NCI-H2196 treated with DMSO at 0.1 percent for 48 hours (cell line): ENCODE data around the gene ANKRD2.
"Not testable (repeated sequence)": the region's sequence is repeated elsewhere in the genome, so short reads cannot be mapped to it uniquely, and the experiment has no call there.

Source experiments
- DNase-seq: peaks from one replicate; lab custom pipeline; 2025; ENCODE audit not compliant: unreplicated experiment; lab: John Stamatoyannopoulos, UW

The ANKRD2 gene

GRCh38 chr10:97571622-97572021 lies 957 bp upstream of the ANKRD2 start:
- DNase-seq = no peak

DNA sequence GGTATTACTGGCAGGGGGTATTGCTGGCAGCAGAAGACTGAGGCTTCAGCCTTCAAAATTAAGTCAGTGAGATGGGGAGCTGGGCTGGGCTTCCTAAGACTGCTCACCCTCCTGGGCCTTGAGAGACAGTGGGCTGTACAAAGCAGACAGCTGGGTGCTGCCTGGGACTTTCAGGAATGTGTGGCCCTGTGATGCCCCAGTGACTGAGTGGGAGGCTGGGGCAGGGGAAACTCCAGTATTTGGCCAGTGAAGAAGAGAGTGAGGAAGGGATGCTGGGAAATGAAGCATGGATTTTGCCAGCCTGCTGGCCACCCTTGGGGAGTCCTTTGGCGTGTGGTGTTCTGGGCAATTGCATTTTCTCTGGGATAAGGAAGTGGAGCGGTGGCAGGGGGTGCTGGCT lies 442 bp downstream of the ANKRD2 start:
- DNase-seq = no peak

GRCh38 chr10:97573672-97574071 lies 1.1 kb downstream of the ANKRD2 start:
- no peak for DNase-seq

GRCh38 chr10:97574374-97575126 lies 2.0 kb downstream of the ANKRD2 start:
- DNase-seq = peak; percentile 68

DNA sequence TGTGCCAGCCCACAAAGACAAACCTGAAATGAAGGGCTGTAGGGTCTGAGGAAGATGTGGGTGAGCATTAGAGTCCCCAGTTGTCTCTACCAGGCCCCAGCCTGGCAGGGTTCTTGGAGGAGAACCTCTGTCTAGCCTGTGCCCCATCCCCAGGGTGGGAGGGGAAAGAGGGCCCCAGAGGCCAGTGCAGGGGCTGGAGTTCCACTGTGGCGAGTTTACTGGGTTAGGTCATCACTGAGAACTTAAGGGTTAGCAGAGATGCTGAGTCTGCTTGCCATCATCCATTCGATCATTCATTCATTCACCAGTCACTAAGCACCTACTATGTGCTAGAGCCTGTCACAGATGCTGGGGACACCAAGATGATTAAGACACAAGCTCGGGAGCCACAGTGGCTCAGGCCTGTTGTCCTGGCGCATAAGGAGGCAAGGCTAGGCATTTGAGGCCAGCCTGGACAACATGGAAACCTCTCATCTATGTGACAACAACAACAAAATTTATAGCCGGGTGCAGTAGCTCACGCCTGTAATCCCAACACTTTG lies 2.6 kb downstream of the ANKRD2 start:
- DNase-seq = no peak

DNA sequence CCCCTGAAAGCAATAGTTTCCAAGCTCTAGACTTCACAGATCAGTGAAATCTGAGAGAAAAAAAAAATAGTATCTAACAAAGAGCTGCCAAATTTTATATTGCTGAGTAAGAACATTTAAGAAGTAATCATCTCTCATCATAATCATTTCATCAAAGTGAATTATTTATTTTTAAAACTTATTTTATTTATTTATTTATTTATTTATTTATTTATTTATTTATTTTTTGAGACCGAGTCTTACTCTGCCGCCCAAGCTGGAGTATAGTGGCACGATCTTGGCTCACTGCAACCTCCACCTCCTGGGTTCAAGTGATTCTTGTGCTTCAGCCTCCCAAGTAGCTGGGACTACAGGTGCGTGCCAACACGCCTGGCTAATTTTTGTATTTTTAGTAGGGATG lies 3.9 kb downstream of the ANKRD2 start:
- DNase-seq = not testable (repeated sequence)

- no peak for DNase-seq
Observed at GRCh38 chr10:97577701-97578100, 5.1 kb downstream of the ANKRD2 start.

DNA sequence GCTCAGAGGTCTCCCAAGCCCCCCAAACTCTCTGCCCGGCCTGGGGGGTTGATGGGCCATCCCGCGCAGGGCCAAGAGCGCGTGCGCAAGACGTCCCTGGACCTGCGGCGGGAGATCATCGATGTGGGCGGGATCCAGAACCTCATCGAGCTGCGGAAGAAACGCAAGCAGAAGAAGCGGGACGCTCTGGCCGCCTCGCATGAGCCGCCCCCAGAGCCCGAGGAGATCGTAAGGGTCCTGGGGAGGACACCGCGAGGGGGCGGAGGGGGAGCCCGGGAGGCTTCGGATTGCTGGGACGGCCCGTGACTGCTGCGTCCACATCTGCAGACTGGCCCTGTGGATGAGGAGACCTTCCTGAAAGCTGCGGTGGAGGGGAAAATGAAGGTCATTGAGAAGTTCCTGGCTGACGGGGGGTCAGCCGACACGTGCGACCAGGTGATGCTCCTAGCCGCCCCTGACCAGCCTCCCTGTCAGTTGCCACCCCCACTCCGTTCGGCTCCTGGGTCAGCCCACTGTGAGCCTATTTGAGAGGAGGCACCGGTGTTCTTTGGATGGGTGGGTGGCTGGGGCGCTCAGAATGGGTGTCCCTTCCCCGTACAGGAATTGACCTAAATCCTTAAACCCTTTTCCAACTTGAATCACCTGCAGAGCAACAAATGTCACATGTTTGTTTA lies 5.7 kb downstream of the ANKRD2 start:
- DNase-seq = no peak

- no peak for DNase-seq
Observed at GRCh38 chr10:97580421-97581367, 8.1 kb downstream of the ANKRD2 start.

DNA sequence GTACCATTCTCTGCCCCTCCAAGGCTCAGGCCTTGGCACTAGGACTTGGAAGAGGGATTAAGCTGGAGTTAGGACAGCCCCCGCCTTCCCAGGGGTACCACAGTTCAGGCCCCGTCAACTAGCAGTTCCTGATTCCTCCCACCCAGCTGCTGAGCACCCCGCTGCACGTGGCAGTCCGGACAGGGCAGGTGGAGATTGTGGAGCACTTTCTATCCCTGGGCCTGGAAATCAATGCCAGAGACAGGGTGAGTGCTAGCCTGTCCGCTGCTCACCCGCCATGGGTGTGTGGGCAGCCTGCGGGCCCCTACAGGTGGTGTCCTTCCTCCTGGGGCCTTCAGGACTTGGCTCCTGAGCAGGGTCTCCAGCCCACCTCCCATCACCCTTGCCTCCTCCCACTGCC lies 9.6 kb downstream of the ANKRD2 start:
- no peak for DNase-seq

DNA sequence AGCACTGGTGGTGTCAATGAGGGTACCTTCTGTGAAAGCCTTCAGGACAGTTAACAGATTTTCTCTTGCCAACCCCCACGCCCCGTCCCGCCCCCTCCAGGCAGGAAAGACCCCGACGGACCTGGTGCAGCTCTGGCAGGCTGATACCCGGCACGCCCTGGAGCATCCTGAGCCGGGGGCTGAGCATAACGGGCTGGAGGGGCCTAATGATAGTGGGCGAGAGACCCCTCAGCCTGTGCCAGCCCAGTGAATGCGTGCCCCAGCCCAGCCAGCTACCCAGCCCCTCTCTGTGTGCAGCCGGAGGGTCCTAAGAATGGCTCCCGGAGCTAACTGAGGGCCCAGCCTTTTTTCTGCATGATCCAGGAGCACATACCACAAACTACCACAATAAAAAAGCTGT lies 10.9 kb downstream of the ANKRD2 start:
- no peak for DNase-seq

DNA sequence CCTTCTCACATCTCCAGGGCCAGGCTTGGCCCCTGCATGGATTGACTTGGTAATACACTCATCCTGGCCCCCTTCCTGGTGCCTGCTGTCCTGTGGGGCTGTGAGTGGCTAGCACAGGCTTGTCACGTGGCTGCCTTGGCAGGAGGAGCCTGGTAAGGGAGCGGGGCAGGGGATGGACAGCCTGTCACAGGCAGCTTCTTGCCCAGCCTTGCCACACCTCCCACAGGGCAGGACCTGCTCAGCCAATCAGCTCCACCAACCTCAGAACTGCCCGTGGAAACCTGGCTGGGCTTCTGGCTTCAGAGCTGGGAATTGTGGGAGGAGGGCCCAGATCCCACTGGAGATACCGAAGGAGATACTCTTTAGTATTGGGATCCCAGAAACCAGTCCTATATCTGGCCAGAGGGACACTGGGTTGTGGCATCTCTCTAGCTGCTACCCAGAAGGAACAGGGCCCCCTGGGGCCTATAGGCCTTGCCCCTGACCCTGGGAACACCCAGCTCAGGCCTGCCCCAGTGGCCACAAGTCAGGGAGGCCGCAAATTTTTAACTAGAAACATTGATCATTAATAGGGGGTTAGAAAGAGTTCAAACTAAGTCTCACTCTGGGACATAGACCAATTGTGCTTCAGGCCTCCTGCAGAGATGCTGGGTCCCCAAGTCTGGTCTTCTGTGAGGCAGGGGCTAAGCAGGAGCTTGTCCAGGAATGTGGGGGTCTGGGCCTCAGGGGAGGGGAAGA lies 11.7 kb downstream of the ANKRD2 start, which contains the start of gene HOGA1:
Gene HOGA1 (plus strand): TSS at position 330 of the 738 bp plus-strand sequence. CDS start 315 bp downstream, at position 645.
- no peak for DNase-seq

DNA sequence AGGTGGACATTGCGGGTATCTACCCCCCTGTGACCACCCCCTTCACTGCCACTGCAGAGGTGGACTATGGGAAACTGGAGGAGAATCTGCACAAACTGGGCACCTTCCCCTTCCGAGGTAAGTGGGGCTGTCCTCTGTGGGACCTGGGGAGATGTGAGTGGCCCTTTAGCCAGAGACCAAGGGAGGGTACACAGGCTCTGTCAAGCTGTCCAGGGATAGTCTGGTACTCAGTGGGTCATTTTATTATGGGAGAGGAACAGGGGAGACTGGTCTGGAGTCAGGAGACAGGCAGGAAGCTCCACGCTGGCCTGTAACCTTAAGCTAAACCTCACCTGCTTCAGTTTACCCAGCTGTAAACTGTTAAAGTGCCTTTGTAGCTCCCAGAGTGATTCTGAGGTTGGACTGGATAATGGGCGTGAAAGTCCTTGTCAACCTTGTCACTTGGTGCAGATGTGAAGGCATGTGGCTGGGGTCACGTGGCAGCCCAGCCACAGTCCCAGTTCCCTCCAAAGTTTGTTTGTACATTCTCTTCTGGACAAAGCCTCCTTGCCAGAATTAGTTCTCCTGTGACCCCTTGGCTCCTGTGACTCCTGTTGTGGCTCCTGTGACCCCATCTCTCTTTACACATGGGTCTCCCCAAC lies 12.3 kb downstream of the ANKRD2 start:
- DNase-seq = no peak

- DNase-seq = no peak
Observed at GRCh38 chr10:97585439-97585811, 12.8 kb downstream of the ANKRD2 start.

DNA sequence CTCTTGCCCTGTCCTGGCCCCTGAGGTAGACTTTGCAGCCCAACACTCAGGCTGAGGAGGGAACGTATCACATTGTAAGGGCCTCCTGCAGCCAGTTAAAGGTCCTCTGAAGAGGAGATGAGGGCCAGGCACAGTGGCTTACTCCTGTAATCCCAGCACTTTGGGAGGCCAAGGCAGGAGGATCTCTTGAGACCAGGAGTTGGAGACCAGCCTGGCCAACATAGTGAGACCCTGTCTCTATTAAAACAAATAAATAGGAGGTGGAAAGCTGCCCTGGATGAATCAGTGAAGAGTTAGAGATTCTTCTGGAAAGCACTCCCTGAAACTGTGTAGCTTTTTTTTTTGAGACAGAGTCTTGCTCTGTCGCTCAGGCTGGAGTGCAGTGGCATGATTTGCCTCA lies 14.6 kb downstream of the ANKRD2 start:
- DNase-seq = no peak

DNA sequence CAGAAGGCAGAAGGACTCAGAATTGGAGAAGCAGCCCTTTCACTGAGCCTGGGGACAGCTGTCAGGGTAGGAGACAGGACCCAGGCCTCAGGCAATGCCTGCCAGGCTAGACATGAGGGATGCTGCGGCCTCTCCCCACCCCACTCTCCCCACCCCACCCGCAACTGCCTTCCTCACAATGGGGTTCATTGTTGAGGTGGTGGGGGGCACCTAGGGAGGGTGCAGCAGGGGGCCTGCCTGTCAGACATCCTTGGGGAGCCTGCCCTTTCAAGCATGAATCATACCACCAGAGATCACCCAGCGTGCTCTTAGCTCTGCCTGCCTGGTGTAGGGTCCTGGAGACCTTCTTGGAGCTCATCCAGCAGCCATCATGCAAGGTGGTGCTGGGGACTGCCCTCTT lies 16.9 kb downstream of the ANKRD2 start, which contains the start of gene C10orf62:
Gene C10orf62 (plus strand): TSS at position 243 of the 400 bp plus-strand sequence. CDS start 177 bp downstream, outside the sequence.
- no peak for DNase-seq

- DNase-seq = no peak
Observed at GRCh38 chr10:97590082-97590747, 17.6 kb downstream of the ANKRD2 start.

DNA sequence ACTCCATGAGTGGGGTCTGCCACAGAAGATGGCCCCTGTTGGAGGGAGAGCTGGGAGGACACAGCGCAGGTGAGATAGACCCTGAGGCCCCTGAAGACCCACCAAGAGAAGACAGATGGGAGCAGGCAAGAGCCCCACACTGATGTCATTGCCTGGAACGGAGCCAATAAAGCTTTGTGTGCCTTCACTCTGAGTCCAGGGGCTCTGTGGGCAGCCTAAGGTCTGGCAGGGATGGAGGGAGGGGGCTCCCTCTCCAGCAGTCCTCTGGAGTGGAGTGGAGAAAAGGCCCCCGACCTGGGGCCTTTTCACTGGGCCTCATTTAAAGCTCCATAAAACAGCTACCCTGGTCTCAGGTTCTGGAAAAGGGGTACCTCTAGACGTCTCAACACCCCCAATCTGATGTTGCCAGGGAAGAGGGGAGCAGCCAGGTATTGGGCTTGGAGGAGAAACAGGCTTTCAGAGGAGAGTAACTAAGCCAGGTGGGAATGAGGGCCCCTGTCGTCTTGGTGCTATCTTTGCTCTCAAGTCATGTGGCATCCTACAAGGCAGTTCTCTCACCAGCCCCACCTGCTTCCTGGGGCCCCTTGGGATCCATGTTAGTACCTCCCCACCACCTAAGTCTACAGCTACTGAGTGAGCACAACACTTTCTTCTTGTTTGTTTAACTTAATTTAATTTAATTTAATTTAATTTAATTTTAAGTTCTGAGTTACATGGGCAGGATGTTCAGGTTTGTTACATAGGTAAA lies 18.3 kb downstream of the ANKRD2 start:
- no peak for DNase-seq

DNA sequence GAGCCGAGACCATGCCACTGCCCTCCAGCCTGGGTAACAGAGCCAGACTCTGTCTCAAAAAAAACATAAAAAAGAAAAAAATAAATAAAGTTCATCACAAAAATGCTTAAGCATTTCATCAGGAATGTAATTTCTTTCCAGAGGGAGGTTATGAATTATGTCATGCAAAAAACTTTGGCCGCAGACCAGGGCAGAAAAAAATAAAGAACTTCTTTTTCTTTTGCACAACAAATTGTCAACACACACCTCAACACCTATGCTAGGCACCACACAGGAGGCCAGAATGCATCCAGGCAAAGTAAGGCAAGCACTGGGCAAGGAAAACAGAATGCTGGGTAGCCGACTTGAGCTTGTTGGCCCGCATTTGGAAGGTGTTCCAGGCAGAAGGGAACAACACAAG lies 20.8 kb downstream of the ANKRD2 start:
- DNase-seq = no peak
